ENCODE measurements around the gene LMLN. TPM values are rescaled to one million over a fixed set of nuclear protein-coding genes. Genes with fewer than 3 reads are reported as not detected.
A peak's percentile ranks its signal among the peaks of the same experiment; 100 is the strongest.

The LMLN gene
- total and polyA plus RNA-seq, 2 of the 13 experiments (the other 11 are each of a cell fraction or from before 2014, with no cell fraction given): 1.2 to 1.8 TPM

DNA sequence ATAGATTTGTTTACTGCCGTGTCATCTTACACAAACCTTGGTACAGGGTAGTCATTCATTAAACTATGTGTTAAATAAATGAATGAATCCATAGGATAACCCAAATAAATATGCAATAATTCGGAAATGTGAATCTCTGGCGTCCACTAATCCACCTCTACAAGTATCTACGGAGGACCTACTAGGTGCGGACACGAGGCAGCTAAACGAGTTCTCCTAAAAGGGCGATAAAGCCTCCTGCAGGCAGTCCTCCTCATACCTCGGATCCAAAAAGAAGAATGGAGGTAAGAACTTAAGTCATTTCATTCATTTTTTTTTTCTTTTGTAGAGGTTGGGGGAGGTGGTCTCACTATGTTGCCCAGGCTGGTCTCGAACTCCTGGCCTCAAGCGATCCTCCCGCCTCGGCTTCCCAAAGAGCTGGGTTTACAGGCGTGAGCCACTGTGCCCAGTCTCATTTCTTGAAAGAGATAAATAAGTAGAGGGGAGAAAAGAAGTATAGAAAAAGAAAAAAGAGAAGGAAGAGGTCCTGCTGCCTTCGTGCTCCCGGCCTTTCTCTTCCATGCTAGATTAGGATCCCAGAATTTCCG, 10.7 kb upstream of the LMLN start (continued):
- TF ChIP-seq HNF1A (IDR thresholded peaks at IDR 0.05; ENCODE audit: low read depth): no peak
- no peak for TF ChIP-seq HNF1A (CRISPR knock-in tag; IDR thresholded peaks at IDR 0.05; ENCODE audit: borderline replicate concordance)
- TF ChIP-seq CHD4 (IDR thresholded peaks at IDR 0.05; ENCODE audit: borderline replicate concordance, low read length): peak; percentile 79; the same call in 1 of the 2 replicates
- no peak for TF ChIP-seq ZSCAN22 (CRISPR knock-in tag; IDR thresholded peaks at IDR 0.05)
- TF ChIP-seq EHMT2 (IDR thresholded peaks at IDR 0.05; ENCODE audit: borderline replicate concordance, low read depth, low read length): peak; percentile 67; the same call in 1 of the 2 replicates
- TF ChIP-seq ZMYM2 (CRISPR knock-in tag; IDR thresholded peaks at IDR 0.05): 0 out of 2 replicates have a peak, but pooled peaks have one; percentile 26
- TF ChIP-seq SMARCC2 (IDR thresholded peaks at IDR 0.05): no peak

Measured in HepG2 (cell line).